Mesenchymal stem cell (in vitro differentiated cells and primary cell): ENCODE measurements around the gene MTSS2.

ENCODE experiments used
- DNase-seq: peaks from one replicate; pipeline ENCODE4 v3.0.0-alpha.2; 2013
- H2AFZ ChIP-seq: one replicate; pipeline ENCODE4 v1.6.1; 2013; ENCODE audit warnings: low read depth, mild to moderate bottlenecking, control low read depth, inconsistent platforms, low read length, moderate library complexity
- H2AK5ac ChIP-seq: 2 replicates; pipeline ENCODE4 v1.6.1; 2013; ENCODE audit warnings: low read length, moderate library complexity, mild to moderate bottlenecking, inconsistent platforms; ENCODE audit not compliant: severe bottlenecking
- H2BK120ac ChIP-seq: one replicate; pipeline ENCODE4 v1.6.1; 2013; ENCODE audit warnings: low read depth, mild to moderate bottlenecking, inconsistent platforms, low read length, moderate library complexity
- H2BK12ac ChIP-seq, 2 experiments: one replicate each; pipeline ENCODE4 v1.6.1; 2013; ENCODE audit warnings: inconsistent platforms in 2 of 2, low read length in 2 of 2, mild to moderate bottlenecking in 2 of 2, moderate library complexity in 2 of 2, control low read depth in 1 of 2
- H2BK15ac ChIP-seq: one replicate; pipeline ENCODE4 v1.6.1; 2013; ENCODE audit warnings: mild to moderate bottlenecking, low read depth, inconsistent platforms; ENCODE audit not compliant: poor library complexity, severe bottlenecking
- H2BK5ac ChIP-seq: 2 replicates; pipeline ENCODE4 v1.6.1; 2013; ENCODE audit warnings: low read depth, mild to moderate bottlenecking, low read length, control low read depth, inconsistent platforms; ENCODE audit not compliant: poor library complexity, severe bottlenecking
- H3K14ac ChIP-seq, 2 experiments: one replicate each; pipeline ENCODE4 v1.6.1; 2013; ENCODE audit warnings: inconsistent platforms in 2 of 2, low read length in 2 of 2, control low read depth in 1 of 2, mild to moderate bottlenecking in 1 of 2, moderate library complexity in 1 of 2
- H3K18ac ChIP-seq, 2 experiments: one replicate each; pipeline ENCODE4 v1.6.1; 2013; ENCODE audit warnings: inconsistent platforms in 2 of 2, low read length in 2 of 2, control low read depth in 1 of 2, low read depth in 1 of 2, mild to moderate bottlenecking in 1 of 2
- H3K23ac ChIP-seq, 2 experiments: one replicate each; pipeline ENCODE4 v1.6.1; 2013; ENCODE audit warnings: inconsistent platforms in 2 of 2, low read length in 2 of 2, mild to moderate bottlenecking in 2 of 2, moderate library complexity in 2 of 2, control low read depth in 1 of 2
- H3K27ac ChIP-seq: 2 replicates; pipeline ENCODE4 v1.5.1; 2013; ENCODE audit warnings: mild to moderate bottlenecking, moderate library complexity, low read length, control low read depth, inconsistent platforms; ENCODE audit not compliant: poor library complexity, severe bottlenecking
- H3K27me3 ChIP-seq, 2 experiments: 2 replicates each; pipeline versions ENCODE4 v1.6.1 to v1.7.0; 2013; ENCODE audit warnings: low read length in 2 of 2, mild to moderate bottlenecking in 2 of 2, moderate library complexity in 2 of 2, control low read depth in 1 of 2, inconsistent platforms in 1 of 2; ENCODE audit not compliant: control insufficient read depth in 1 of 2, insufficient read depth in 1 of 2
- H3K36me3 ChIP-seq, 2 experiments: 2 replicates each; pipeline versions ENCODE4 v1.6.1 to v1.7.0; 2013; ENCODE audit warnings: low read length in 2 of 2, control low read depth in 1 of 2, inconsistent platforms in 1 of 2, low read depth in 1 of 2, mild to moderate bottlenecking in 1 of 2; ENCODE audit not compliant: insufficient read depth in 2 of 2, control insufficient read depth in 1 of 2
- H3K4ac ChIP-seq, 2 experiments: one replicate each; pipeline ENCODE4 v1.6.1; 2013; ENCODE audit warnings: inconsistent platforms in 2 of 2, low read length in 2 of 2, mild to moderate bottlenecking in 2 of 2, moderate library complexity in 2 of 2, control low read depth in 1 of 2, low read depth in 1 of 2
- H3K4me1 ChIP-seq: 2 replicates; pipeline ENCODE4 v1.6.1; 2013; ENCODE audit warnings: low read depth, low read length, control low read depth; ENCODE audit not compliant: control insufficient read depth, insufficient read depth
- H3K4me2 ChIP-seq: 2 replicates; pipeline ENCODE4 v1.6.1; 2013; ENCODE audit warnings: low read length, mild to moderate bottlenecking, inconsistent platforms; ENCODE audit not compliant: poor library complexity, severe bottlenecking
- H3K4me3 ChIP-seq, 2 experiments: 2 replicates each; pipeline versions ENCODE4 v1.5.1 to v1.7.0; 2013; ENCODE audit warnings: low read length in 2 of 2, mild to moderate bottlenecking in 2 of 2, control low read depth in 1 of 2, low read depth in 1 of 2; ENCODE audit not compliant: insufficient read depth in 1 of 2
- H3K79me1 ChIP-seq: replicated peaks from 2 replicates; pipeline ENCODE4 v1.6.1; 2013; ENCODE audit warnings: mild to moderate bottlenecking, control low read depth, low read length, inconsistent platforms; ENCODE audit not compliant: poor library complexity, severe bottlenecking
- H3K9ac ChIP-seq: 2 replicates; pipeline ENCODE4 v1.7.0; 2013; ENCODE audit warnings: mild to moderate bottlenecking, low read length, moderate library complexity
- H3K9me3 ChIP-seq: 2 replicates; pipeline ENCODE4 v1.7.0; 2013; ENCODE audit warnings: mild to moderate bottlenecking, low read length; ENCODE audit not compliant: control insufficient read depth
- H4K8ac ChIP-seq: one replicate; pipeline ENCODE4 v1.6.1; 2013; ENCODE audit warnings: inconsistent platforms, mild to moderate bottlenecking, low read length, moderate library complexity
- H4K91ac ChIP-seq: one replicate; pipeline ENCODE4 v1.6.1; 2013; ENCODE audit warnings: mild to moderate bottlenecking, low read length, inconsistent platforms
- WGBS: methylation state at CpG from one replicate; pipeline ENCODE4 v1.1.7; 2013; ENCODE audit warnings: mixed read lengths; 5-methylcytosine and 5-hydroxymethylcytosine counted together

Gene MTSS2

DNA sequence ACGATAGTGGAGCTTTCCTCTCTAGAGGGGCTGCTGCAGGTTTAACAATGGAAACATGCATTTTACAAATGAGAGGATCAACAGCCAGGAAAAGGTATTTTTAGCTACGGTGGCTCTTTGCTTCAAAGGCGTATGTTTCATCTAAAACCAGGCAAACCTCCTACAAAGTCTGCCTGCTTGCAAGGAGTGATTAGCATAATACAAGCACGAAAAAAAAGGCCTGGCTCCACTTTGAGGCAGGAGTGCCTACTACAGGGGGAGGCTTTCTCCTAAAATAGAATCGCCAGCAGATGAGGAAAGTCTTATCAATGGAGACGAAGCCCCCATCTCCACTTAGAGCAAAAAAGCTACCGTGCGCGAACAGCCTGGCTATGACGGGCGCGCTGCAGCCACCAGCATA, 27.1 kb upstream of the MTSS2 start:
- no peaks in the 10 kb centered on the region for H3K9me3 ChIP-seq
- H3K4me2 ChIP-seq, result no peak overlapping the region
- peak overlapping the region in 1 of 2 experiments; percentile 24 for H3K4ac ChIP-seq
- H3K27me3 ChIP-seq, result no peaks in the 10 kb centered on the region
- peak overlapping the region; percentile 71 for H2AK5ac ChIP-seq
- H3K27ac ChIP-seq, result no peak overlapping the region
- peak overlapping the region; percentile 70 for H4K8ac ChIP-seq
- H2BK120ac ChIP-seq, result no peak overlapping the region
- H2BK15ac ChIP-seq, result peak overlapping the region; percentile 60
- peak overlapping the region in 1 of 2 experiments; percentile 23 for H3K23ac ChIP-seq
- peaks cover 5 to 24% of the 10 kb centered on the region in 2 experiments for H3K36me3 ChIP-seq
- H3K9ac ChIP-seq, result no peak overlapping the region
- no peak overlapping the region for H2BK5ac ChIP-seq
- peaks cover 12% of the 10 kb centered on the region for H3K79me1 ChIP-seq
- H4K91ac ChIP-seq, result no peak overlapping the region
- H2AFZ ChIP-seq, result no peak overlapping the region
- 94% methylated on average over 12 of the region's 12 CpGs for WGBS
- peak overlapping the region; percentile 29 to 38 for H2BK12ac ChIP-seq
- H3K18ac ChIP-seq, result peak overlapping the region in 1 of 2 experiments; percentile 38
- H3K4me3 ChIP-seq, result no peak overlapping the region
- DNase-seq, result no peak
- H3K14ac ChIP-seq, result peak overlapping the region in 1 of 2 experiments; percentile 18
- peaks cover 26% of the 10 kb centered on the region for H3K4me1 ChIP-seq

DNA sequence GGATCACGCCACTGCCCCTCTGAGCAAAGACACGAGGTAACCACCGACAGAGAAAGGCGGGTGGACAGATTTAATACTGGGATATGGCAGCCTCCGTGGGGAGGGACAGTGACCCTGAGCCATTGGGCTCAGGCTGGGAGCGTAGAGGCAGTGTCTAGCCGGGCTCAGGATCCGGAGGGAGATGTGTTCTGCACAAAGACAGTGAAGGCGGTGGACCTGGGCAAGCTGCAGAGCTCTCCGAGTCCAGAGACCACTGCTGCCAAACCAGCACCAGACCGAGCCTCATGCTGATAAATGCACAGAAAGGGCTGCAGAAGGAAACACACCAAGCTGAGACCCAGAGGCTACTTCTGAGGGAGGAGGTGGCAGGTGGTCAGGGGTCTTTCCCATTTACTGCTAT, 26.5 kb upstream of the MTSS2 start:
- H2BK120ac ChIP-seq, result peak overlapping the region; percentile 76
- H3K23ac ChIP-seq, result no peak overlapping the region
- peaks cover 29% of the 10 kb centered on the region for H3K4me1 ChIP-seq
- no peak overlapping the region for H3K4me3 ChIP-seq
- H3K14ac ChIP-seq, result no peak overlapping the region
- no peak overlapping the region for H3K9ac ChIP-seq
- H4K91ac ChIP-seq, result peak overlapping the region; percentile 70
- H3K4ac ChIP-seq, result peak overlapping the region; percentile 35 to 71
- no peak overlapping the region for H2AFZ ChIP-seq
- H3K27ac ChIP-seq, result no peak overlapping the region
- H2BK15ac ChIP-seq, result no peak overlapping the region
- H3K36me3 ChIP-seq, result peaks cover 5 to 24% of the 10 kb centered on the region in 2 experiments
- no peak overlapping the region for H2AK5ac ChIP-seq
- peak overlapping the region; percentile 48 to 80 for H3K18ac ChIP-seq
- peaks cover 12% of the 10 kb centered on the region for H3K79me1 ChIP-seq
- no peaks in the 10 kb centered on the region for H3K27me3 ChIP-seq
- no peak overlapping the region for H2BK5ac ChIP-seq
- peak overlapping the region; percentile 31 for H4K8ac ChIP-seq
- H3K9me3 ChIP-seq, result no peaks in the 10 kb centered on the region
- no peak overlapping the region for H3K4me2 ChIP-seq
- H2BK12ac ChIP-seq, result peak overlapping the region; percentile 75 to 84
- no peak for DNase-seq
- 92% methylated on average over 11 of the region's 11 CpGs for WGBS

DNA sequence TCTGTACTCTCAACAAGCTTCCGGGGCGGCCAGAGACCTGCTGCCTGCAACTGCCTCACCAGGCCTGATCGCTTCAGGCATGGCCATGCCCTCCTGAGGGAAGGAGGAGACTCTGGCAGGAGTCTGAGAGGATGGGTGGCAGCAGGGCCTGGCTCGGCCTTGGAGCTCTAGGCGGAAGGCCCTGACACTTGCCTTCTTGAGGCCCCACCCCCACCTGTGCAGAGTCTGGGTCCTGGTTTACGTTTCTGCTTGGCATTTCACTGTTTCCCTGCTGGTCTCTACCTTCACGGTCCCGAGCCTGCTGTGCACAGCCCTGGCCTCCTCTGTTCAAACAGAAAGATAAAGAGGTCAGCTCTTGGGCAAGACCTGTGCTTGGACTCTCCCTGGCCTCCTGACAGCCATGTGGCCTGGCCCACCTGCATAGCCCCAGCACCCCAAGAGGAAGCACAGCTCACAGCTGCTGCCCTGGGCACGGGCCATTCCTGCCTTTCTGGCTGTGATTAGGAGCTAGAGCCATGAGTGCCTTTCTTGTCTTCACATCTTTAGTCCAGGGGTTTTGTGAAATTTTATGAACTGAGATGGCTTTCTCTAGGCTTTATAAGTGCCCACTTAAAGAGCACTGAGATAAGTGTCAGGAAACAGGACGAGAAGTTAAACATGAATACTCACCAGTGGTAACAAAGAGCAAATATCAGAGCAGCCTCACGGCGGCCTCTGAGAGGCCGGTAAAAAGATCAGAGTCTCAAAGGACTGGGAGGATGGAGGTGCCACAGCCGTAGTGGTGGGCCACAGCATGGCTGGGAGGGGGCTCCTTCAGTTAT, 25.6 kb upstream of the MTSS2 start:
- Histone ChIP-seq H3K9me3 (no peaks in the 10 kb centered on the region), H3K23ac (no peak overlapping the region), H2BK15ac (no peak overlapping the region), H4K8ac (peak overlapping the region; percentile 20), H2BK120ac (no peak overlapping the region), H4K91ac (peak overlapping the region; percentile 56), H3K14ac (peak overlapping the region in 1 of 2 experiments; percentile 94), H2BK12ac (peak overlapping the region; percentile 2 to 17), H3K4me2 (no peak overlapping the region), H2BK5ac (no peak overlapping the region), H3K4ac (peak overlapping the region; percentile 16 to 78), H3K18ac (peak overlapping the region; percentile 14 to 52), H3K4me3 (no peak overlapping the region), H3K79me1 (peaks cover 11% of the 10 kb centered on the region), H3K27ac (no peak overlapping the region), H2AK5ac (no peak overlapping the region), H3K36me3 (peaks cover 5 to 24% of the 10 kb centered on the region in 2 experiments), H3K9ac (no peak overlapping the region), H3K4me1 (peaks cover 35% of the 10 kb centered on the region), H3K27me3 (no peaks in the 10 kb centered on the region), H2AFZ (no peak overlapping the region)
- DNase-seq, result peak; percentile 36
- WGBS, result 77% methylated on average over 14 of the region's 14 CpGs

DNA sequence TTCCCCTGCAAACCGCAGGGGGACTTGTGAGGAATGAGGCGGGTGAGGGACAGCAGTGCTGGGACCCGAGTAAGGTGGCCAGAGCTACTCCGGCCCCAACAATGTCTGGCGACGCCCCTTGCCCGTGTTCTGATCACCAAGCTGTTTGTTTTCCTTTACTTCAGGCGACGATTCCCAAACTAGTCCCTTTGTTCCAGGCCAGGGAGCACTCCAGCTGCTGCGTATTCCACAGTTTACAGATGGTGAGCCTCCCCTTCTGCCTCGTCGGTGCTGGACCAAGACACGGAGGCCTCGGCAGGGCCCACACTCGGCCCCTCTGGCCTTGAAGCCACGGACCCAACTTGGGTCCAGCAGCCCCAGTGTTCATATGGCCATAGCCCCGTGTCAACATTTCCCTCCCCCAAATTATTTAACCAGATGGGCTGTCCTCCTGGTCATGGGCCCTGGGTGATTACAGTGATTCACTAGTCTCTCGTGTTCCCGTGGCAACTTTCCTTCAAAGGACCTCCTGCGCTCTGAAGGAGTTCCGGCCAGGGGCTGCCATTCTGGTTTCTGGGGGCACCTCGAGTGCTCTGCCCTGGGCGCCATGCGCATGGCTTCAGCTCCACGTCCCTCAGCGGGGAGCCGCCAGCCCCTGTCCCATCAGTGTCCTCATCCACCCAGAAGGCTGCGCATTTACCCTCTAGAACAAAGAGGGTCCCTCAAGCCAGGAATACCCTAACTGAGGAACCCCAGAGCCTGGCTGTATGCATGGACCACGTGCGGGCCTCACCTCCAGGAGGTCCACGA, 24.8 kb upstream of the MTSS2 start:
- Histone ChIP-seq H3K23ac (peak overlapping the region in 1 of 2 experiments; percentile 54), H3K27me3 (no peaks in the 10 kb centered on the region), H3K14ac (peak overlapping the region in 1 of 2 experiments; percentile 13), H3K4ac (peak overlapping the region in 1 of 2 experiments; percentile 26), H2AK5ac (no peak overlapping the region), H3K36me3 (peaks cover 5 to 24% of the 10 kb centered on the region in 2 experiments), H4K91ac (peak overlapping the region; percentile 80), H2BK120ac (no peak overlapping the region), H3K4me3 (no peak overlapping the region), H3K4me2 (no peak overlapping the region), H3K79me1 (peaks cover 11% of the 10 kb centered on the region), H3K4me1 (peaks cover 35% of the 10 kb centered on the region), H2AFZ (no peak overlapping the region), H2BK5ac (no peak overlapping the region), H3K27ac (no peak overlapping the region), H3K18ac (peak overlapping the region; percentile 14 to 71), H2BK15ac (no peak overlapping the region), H3K9ac (no peak overlapping the region), H2BK12ac (peak overlapping the region; percentile 31 to 91), H4K8ac (no peak overlapping the region), H3K9me3 (no peaks in the 10 kb centered on the region)
- 95% methylated on average over 31 of the region's 31 CpGs for WGBS
- DNase-seq, result no peak
